ENCODE results near the gene ZNF512. TPM values are rescaled to one million over a fixed set of nuclear protein-coding genes. Genes with fewer than 3 reads are reported as not detected.

ZNF512 gene
- polyA plus RNA-seq, 1 donor (not counting 4 experiments of a cell fraction or from before 2014, with no cell fraction given) = 16.6 TPM

DNA sequence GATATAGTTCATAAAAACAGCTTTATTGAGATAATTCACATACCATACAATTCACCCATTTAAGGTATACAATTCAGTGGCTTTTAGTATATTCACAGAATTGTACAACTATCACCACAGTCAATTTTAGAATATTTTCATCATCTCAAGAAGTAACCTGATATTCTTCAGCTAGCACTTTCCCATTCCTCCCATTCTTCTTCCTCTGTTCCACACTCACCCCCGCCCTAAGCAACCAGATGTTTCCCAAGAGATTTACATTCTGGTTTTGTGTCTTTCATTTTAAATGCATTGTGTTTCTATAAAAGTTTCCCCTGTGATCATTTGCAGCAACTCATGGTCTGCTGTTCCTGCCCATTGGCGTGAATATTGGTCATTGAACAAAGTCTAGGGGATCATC lies 51.4 kb downstream of the ZNF512 start:
- DNase-seq (ENCODE audit: low read depth, low spot score) = no peak
- FAIRE-seq = no peak
- TF ChIP-seq, protein P1, sequence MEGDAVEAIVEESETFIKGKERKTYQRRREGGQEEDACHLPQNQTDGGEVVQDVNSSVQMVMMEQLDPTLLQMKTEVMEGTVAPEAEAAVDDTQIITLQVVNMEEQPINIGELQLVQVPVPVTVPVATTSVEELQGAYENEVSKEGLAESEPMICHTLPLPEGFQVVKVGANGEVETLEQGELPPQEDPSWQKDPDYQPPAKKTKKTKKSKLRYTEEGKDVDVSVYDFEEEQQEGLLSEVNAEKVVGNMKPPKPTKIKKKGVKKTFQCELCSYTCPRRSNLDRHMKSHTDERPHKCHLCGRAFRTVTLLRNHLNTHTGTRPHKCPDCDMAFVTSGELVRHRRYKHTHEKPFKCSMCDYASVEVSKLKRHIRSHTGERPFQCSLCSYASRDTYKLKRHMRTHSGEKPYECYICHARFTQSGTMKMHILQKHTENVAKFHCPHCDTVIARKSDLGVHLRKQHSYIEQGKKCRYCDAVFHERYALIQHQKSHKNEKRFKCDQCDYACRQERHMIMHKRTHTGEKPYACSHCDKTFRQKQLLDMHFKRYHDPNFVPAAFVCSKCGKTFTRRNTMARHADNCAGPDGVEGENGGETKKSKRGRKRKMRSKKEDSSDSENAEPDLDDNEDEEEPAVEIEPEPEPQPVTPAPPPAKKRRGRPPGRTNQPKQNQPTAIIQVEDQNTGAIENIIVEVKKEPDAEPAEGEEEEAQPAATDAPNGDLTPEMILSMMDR (optimal IDR thresholded peaks at IDR 0.05 in 1 of 3, IDR thresholded peaks at IDR 0.05 in 1 of 3, conservative IDR thresholded peaks at IDR 0.05 in 1 of 3; ENCODE audit: extremely low read depth in 1 of 3, insufficient read depth in 2 of 3, low read length in 3 of 3) = no peak
- TF ChIP-seq EZH2 (IDR thresholded peaks at IDR 0.05; ENCODE audit: low read length) = no peak
- no peaks in the 10 kb centered on the region for H3K9me1 ChIP-seq (ENCODE audit: control insufficient read depth, extremely low read depth, insufficient read depth, low read length)
- no peaks in the 10 kb centered on the region for H4K20me1 ChIP-seq (ENCODE audit: control insufficient read depth, extremely low read depth, insufficient read depth, low read length)
- dilution Hi-C loops (cut with MboI; ENCODE audit: extremely low pct_ligation_motif_present, low sequenced_read_pairs) = no loop called here
- no peak overlapping the region for H2AFZ ChIP-seq (ENCODE audit: control insufficient read depth, low read length)
- H3K4me3 ChIP-seq (ENCODE audit: control insufficient read depth in 2 of 3, extremely low read depth in 1 of 3, insufficient read depth in 2 of 3, low read depth in 1 of 3, low read length in 3 of 3) = no peak overlapping the region
- H3K4me2 ChIP-seq (ENCODE audit: control insufficient read depth, extremely low read depth, insufficient read depth, low read depth, low read length) = no peak overlapping the region
- H3K36me3 ChIP-seq (ENCODE audit: control insufficient read depth in 2 of 2, extremely low read depth in 1 of 2, insufficient read depth in 2 of 2, low read length in 2 of 2) = peaks cover 23 to 35% of the 10 kb centered on the region in 2 experiments
- peaks cover 29% of the 10 kb centered on the region for H3K4me1 ChIP-seq (ENCODE audit: control insufficient read depth, extremely low read depth, insufficient read depth, low read length)
- H3K27ac ChIP-seq (ENCODE audit: control insufficient read depth, insufficient read depth, low read length) = no peak overlapping the region
- H3K27me3 ChIP-seq (ENCODE audit: control insufficient read depth, extremely low read depth, insufficient read depth, low read length) = no peaks in the 10 kb centered on the region
- H3K79me2 ChIP-seq (ENCODE audit: control insufficient read depth, insufficient read depth, low read length) = peaks cover 18% of the 10 kb centered on the region
- no peaks in the 10 kb centered on the region for H3K9me3 ChIP-seq (ENCODE audit: control insufficient read depth, low read depth, low read length)
- H3K9ac ChIP-seq (ENCODE audit: control insufficient read depth, extremely low read depth, insufficient read depth, low read length) = no peak overlapping the region

DNA sequence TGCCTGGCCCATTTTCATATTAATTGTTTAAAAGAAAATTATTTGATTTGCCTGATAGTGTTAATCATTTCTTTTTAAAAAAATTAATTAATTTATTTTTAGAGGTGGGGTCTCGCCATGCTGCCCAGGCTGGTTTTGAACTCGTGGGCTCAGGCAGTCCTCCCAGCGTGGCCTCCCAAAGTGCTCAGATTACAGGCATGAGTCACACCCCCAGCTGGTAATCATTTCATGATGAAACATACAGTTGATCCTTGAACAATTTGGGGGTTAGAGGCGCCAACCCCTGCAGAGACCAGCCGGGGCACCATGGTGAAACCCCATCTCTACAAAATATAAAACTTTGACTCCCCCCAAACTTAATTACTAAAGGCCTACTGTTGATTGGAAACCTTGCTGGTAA lies 53.9 kb downstream of the ZNF512 start:
- TF ChIP-seq, protein P1 (optimal IDR thresholded peaks at IDR 0.05 in 1 of 3, IDR thresholded peaks at IDR 0.05 in 1 of 3, conservative IDR thresholded peaks at IDR 0.05 in 1 of 3; ENCODE audit: extremely low read depth in 1 of 3, insufficient read depth in 2 of 3, low read length in 3 of 3) = no peak
- TF ChIP-seq EZH2 (IDR thresholded peaks at IDR 0.05; ENCODE audit: low read length) = no peak
- H3K4me2 ChIP-seq (ENCODE audit: control insufficient read depth, extremely low read depth, insufficient read depth, low read depth, low read length) = no peak overlapping the region
- H3K79me2 ChIP-seq (ENCODE audit: control insufficient read depth, insufficient read depth, low read length) = no peaks in the 10 kb centered on the region
- DNase-seq (ENCODE audit: low read depth, low spot score) = no peak
- H3K9ac ChIP-seq (ENCODE audit: control insufficient read depth, extremely low read depth, insufficient read depth, low read length) = no peak overlapping the region
- peaks cover 26% of the 10 kb centered on the region for H3K4me1 ChIP-seq (ENCODE audit: control insufficient read depth, extremely low read depth, insufficient read depth, low read length)
- H4K20me1 ChIP-seq (ENCODE audit: control insufficient read depth, extremely low read depth, insufficient read depth, low read length) = no peaks in the 10 kb centered on the region
- no peak for FAIRE-seq
- dilution Hi-C loops (cut with MboI; ENCODE audit: extremely low pct_ligation_motif_present, low sequenced_read_pairs) = no loop called here
- H3K9me1 ChIP-seq (ENCODE audit: control insufficient read depth, extremely low read depth, insufficient read depth, low read length) = no peaks in the 10 kb centered on the region
- H3K36me3 ChIP-seq (ENCODE audit: control insufficient read depth in 2 of 2, extremely low read depth in 1 of 2, insufficient read depth in 2 of 2, low read length in 2 of 2) = peaks cover 29 to 38% of the 10 kb centered on the region in 2 experiments
- H3K27me3 ChIP-seq (ENCODE audit: control insufficient read depth, extremely low read depth, insufficient read depth, low read length) = no peaks in the 10 kb centered on the region
- no peak overlapping the region for H2AFZ ChIP-seq (ENCODE audit: control insufficient read depth, low read length)
- peak overlapping the region; percentile 8 for H3K27ac ChIP-seq (ENCODE audit: control insufficient read depth, insufficient read depth, low read length)
- H3K4me3 ChIP-seq (ENCODE audit: control insufficient read depth in 2 of 3, extremely low read depth in 1 of 3, insufficient read depth in 2 of 3, low read depth in 1 of 3, low read length in 3 of 3) = no peak overlapping the region
- H3K9me3 ChIP-seq (ENCODE audit: control insufficient read depth, low read depth, low read length) = no peaks in the 10 kb centered on the region

Measured in keratinocyte (primary cell).